ENCODE measurements around the gene SLC7A11. TPM values are rescaled to one million over a fixed set of nuclear protein-coding genes. Genes with fewer than 3 reads are reported as not detected.

The SLC7A11 gene
- 94.2 and 98.3 TPM in 2 replicates for total RNA-seq

DNA sequence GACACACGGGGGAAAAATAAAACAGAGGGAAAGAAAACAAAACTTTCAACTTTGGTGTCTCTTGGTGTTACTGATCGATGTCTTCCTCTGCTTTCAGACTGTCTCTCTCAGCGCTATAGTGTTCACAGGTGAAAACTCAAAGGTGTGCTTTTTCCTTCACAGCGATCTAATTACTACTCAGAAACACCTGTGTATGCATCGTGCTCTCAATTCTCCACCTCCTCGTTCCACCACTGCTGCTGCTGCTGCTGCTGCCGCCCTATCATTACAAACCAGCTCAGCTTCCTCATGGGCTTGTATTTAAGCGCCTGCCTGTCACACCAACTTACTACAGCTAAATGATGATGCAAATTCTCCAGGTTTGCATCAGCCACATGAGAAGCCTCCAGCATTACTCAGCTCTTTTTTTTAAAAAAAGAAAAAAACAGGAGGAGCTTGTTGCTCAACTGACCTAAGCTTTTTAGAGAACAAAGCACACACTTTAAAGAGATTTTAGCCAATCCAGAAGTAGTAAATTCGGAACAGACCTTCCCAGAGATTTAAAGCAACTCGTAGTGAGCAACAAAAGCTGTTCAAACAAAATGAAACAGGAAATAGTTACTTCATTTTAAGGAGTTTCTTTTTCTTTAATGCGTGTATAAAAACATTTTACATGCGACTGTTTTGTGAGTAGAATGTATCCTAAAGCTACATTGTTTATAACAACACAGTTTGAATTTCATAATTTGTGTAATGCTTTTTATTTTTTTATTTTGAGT, at the start of gene SLC7A11:
SLC7A11 (minus strand) TSS at position 274 of the 758 bp plus-strand sequence. CDS start 280 bp downstream, outside the sequence.

Data from uterine smooth muscle cell (primary cell).